BLaER1 treated with 17β-estradiol and CSF1 and Interleukin-3, amounts not matched to agents 10 nM and 100 nM (cell line): Measurements from ENCODE around the gene DDR2.
"Not testable (repeated sequence)": the region's sequence is repeated elsewhere in the genome, so short reads cannot be mapped to it uniquely, and the experiment has no call there.

ENCODE experiments used
- H3K27ac ChIP-seq, 11 experiments: shearing (Covaris generic); formaldehyde crosslinking; 2 replicates each; pipeline ENCODE4 v1.8.1; 2022
- H3K27me3 ChIP-seq, 11 experiments: shearing (Covaris generic); formaldehyde crosslinking; 2 replicates each; pipeline ENCODE4 v1.8.1; 2022
- H3K36me3 ChIP-seq, 11 experiments: shearing (Covaris generic); formaldehyde crosslinking; 2 replicates each; pipeline ENCODE4 v1.8.1; 2022
- H3K4me1 ChIP-seq, 10 experiments: shearing (Covaris generic); formaldehyde crosslinking; 2 replicates each; pipeline ENCODE4 v1.8.1; 2022
- H3K4me2 ChIP-seq, 11 experiments: shearing (Covaris generic); formaldehyde crosslinking; 2 replicates each; pipeline ENCODE4 v1.8.1; 2022
- H3K4me3 ChIP-seq, 10 experiments: shearing (Covaris generic); formaldehyde crosslinking; 2 replicates each; pipeline ENCODE4 v1.8.1; 2022
- H3K9ac ChIP-seq, 11 experiments: shearing (Covaris generic); formaldehyde crosslinking; 2 replicates each; pipeline ENCODE4 v1.8.1; 2022
- H3K9me3 ChIP-seq, 11 experiments: shearing (Covaris generic); formaldehyde crosslinking; replicated peaks in 1 of 11; 2 replicates each; pipeline ENCODE4 v1.8.1; 2022
- H4K20me1 ChIP-seq, 11 experiments: shearing (Covaris generic); formaldehyde crosslinking; 2 replicates each; pipeline ENCODE4 v1.8.1; 2022
- Cebpa-rat ChIP-seq, 11 experiments: shearing (Covaris generic); IDR thresholded peaks; 2 replicates each; pipeline ENCODE4 v1.8.1; 2022

The DDR2 gene

DNA sequence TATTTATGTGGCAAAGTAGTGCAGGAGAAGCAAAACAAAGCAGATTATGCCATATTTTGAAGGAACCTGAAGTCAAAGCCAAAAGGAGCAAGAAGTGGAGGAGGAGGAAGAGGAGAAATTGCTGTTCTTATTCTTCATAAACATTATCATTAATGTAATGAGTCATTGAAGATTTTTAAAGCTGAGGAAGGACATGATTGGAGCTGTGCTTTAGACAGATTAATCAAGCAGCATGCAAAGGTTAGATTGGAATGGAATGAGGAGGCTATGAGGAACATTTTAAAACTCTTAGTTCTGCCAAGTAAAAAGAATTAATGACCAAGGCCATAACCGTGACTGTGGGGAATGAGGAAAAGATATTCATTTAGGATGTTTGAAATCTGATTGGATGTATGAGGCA is 125.2 kb downstream of the DDR2 start:
- no peaks in the 10 kb centered on the region for H4K20me1 ChIP-seq
- H3K27ac ChIP-seq, result no peak overlapping the region
- no peak overlapping the region for H3K9ac ChIP-seq
- H3K27me3 ChIP-seq, result no peaks in the 10 kb centered on the region
- no peak overlapping the region for H3K4me3 ChIP-seq
- H3K9me3 ChIP-seq, result no peaks in the 10 kb centered on the region
- peaks cover 0 to 11% (median 6%) of the 10 kb centered on the region in 10 experiments; a peak in 10 of 20 replicates for H3K4me1 ChIP-seq
- H3K36me3 ChIP-seq, result no peaks in the 10 kb centered on the region
- no peak for TF ChIP-seq Cebpa-rat (IDR thresholded peaks at IDR 0.05)
- no peak overlapping the region for H3K4me2 ChIP-seq

GRCh38 chr1:162765788-162766187 is 133.5 kb downstream of the DDR2 start:
- H3K4me2 ChIP-seq, result no peak overlapping the region
- no peaks in the 10 kb centered on the region for H3K27me3 ChIP-seq
- H3K4me1 ChIP-seq, result no peaks in the 10 kb centered on the region
- no peaks in the 10 kb centered on the region for H3K9me3 ChIP-seq
- no peaks in the 10 kb centered on the region for H3K36me3 ChIP-seq
- no peak overlapping the region for H3K9ac ChIP-seq
- no peak overlapping the region for H3K4me3 ChIP-seq
- no peak for TF ChIP-seq Cebpa-rat (IDR thresholded peaks at IDR 0.05)
- H4K20me1 ChIP-seq, result no peaks in the 10 kb centered on the region
- H3K27ac ChIP-seq, result no peak overlapping the region

DNA sequence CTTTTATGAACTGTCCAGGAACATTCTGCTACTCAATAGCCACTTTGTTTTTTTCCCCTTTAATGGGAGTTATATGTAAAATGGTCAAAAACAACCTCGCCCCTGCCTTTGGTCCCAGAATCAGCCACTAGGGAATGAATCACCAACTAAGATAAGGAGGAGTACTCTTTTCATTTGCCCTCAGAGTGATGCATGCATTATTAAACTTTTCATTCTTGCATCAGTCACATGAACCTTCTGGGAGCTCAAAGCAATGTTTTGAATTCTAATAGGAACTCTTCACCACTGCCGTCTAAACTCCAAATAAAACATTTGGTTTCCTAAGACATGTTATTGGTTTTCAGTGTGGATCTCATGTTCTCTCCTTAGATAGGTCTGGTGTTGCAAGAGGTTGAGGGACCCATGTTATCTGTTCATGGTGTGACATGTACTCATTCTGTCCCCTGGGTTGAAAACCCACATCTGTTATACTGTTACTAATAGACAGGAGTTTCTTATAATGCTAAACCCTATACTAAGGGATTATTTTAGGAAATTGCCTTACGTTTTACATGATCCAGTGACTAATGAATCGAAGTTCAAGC is 140.4 kb downstream of the DDR2 start:
- Histone ChIP-seq H3K4me1 (no peaks in the 10 kb centered on the region), H3K9me3 (no peaks in the 10 kb centered on the region), H3K27ac (no peak overlapping the region), H3K36me3 (no peaks in the 10 kb centered on the region), H3K27me3 (no peaks in the 10 kb centered on the region), H3K4me3 (no peak overlapping the region), H3K9ac (no peak overlapping the region), H3K4me2 (no peak overlapping the region), H4K20me1 (no peaks in the 10 kb centered on the region)
- no peak for TF ChIP-seq Cebpa-rat (IDR thresholded peaks at IDR 0.05)

- Histone ChIP-seq H3K9ac (no peak overlapping the region), H3K27me3 (no peaks in the 10 kb centered on the region), H3K4me3 (no peak overlapping the region), H4K20me1 (no peaks in the 10 kb centered on the region), H3K36me3 (no peaks in the 10 kb centered on the region), H3K9me3 (no peaks in the 10 kb centered on the region), H3K4me2 (no peak overlapping the region), H3K27ac (no peak overlapping the region), H3K4me1 (no peaks in the 10 kb centered on the region)
- no peak for TF ChIP-seq Cebpa-rat (IDR thresholded peaks at IDR 0.05)
Observed at GRCh38 chr1:162774007-162774406, 141.7 kb downstream of the DDR2 start.

- H4K20me1 ChIP-seq, result no peaks in the 10 kb centered on the region
- no peak overlapping the region for H3K27ac ChIP-seq
- no peak overlapping the region for H3K9ac ChIP-seq
- no peaks in the 10 kb centered on the region for H3K4me1 ChIP-seq
- no peaks in the 10 kb centered on the region for H3K27me3 ChIP-seq
- H3K4me2 ChIP-seq, result no peak overlapping the region
- H3K4me3 ChIP-seq, result no peak overlapping the region
- H3K9me3 ChIP-seq, result no peaks in the 10 kb centered on the region
- no peaks in the 10 kb centered on the region for H3K36me3 ChIP-seq
- no peak for TF ChIP-seq Cebpa-rat (IDR thresholded peaks at IDR 0.05)
Observed at GRCh38 chr1:162779043-162779442, 146.8 kb downstream of the DDR2 start.

- Histone ChIP-seq H3K4me2 (no peak overlapping the region), H3K9ac (no peak overlapping the region), H3K4me1 (no peaks in the 10 kb centered on the region), H3K4me3 (no peak overlapping the region), H3K27me3 (no peaks in the 10 kb centered on the region), H4K20me1 (no peaks in the 10 kb centered on the region), H3K36me3 (no peaks in the 10 kb centered on the region), H3K9me3 (no peaks in the 10 kb centered on the region), H3K27ac (no peak overlapping the region)
- no peak for TF ChIP-seq Cebpa-rat (IDR thresholded peaks at IDR 0.05)
Observed at GRCh38 chr1:162782671-162783070, 150.4 kb downstream of the DDR2 start.

DNA sequence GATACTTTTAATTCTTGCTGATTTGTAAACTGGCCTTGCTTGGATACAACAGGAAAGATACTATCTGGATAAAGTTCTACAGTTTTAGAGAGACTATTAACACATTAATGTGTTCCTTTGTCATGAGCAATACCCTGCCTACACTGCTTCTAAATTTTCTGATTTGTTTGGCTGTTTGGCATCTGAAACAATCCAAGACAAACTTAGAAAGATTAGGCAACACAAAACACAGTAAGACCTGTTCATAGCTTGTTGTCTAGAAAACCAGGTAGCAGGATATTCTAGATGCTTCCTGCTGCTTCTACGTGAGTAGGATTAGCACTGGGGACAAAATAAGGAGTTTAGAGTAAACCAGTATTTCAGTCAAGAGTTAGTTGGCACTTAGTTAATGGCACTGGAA is 152.7 kb downstream of the DDR2 start:
- not testable (repeated sequence) for H3K27ac ChIP-seq, H3K4me1 ChIP-seq, H3K9me3 ChIP-seq, H3K9ac ChIP-seq, H3K4me2 ChIP-seq, H3K27me3 ChIP-seq, H3K4me3 ChIP-seq, H4K20me1 ChIP-seq, H3K36me3 ChIP-seq

GRCh38 chr1:162788783-162789182 is 156.5 kb downstream of the DDR2 start:
- H3K36me3 ChIP-seq, result peaks cover 0 to 13% (median 5%) of the 10 kb centered on the region in 11 experiments; a peak in 12 of 22 replicates
- H4K20me1 ChIP-seq, H3K4me2 ChIP-seq, H3K4me1 ChIP-seq, H3K27me3 ChIP-seq, H3K9ac ChIP-seq, H3K4me3 ChIP-seq, H3K27ac ChIP-seq, H3K9me3 ChIP-seq: not testable (repeated sequence)

GRCh38 chr1:162790303-162790984 is 158.2 kb downstream of the DDR2 start, which contains the start of gene HSD17B7:
HSD17B7 (plus strand) TSS chr1:162790702; CDS start chr1:162790801, 99 bp downstream.
- peak in 3 of 11 experiments; percentile 19 to 40 (median 37); a peak in 1 of 22 replicates for TF ChIP-seq Cebpa-rat (IDR thresholded peaks at IDR 0.05)

GRCh38 chr1:162790985-162791357 is 158.7 kb downstream of the DDR2 start:
- not testable (repeated sequence) for H4K20me1 ChIP-seq, H3K9me3 ChIP-seq, H3K4me1 ChIP-seq, H3K27me3 ChIP-seq
- Histone ChIP-seq H3K4me2 (peak overlapping the region; percentile 36 to 59 (median 48); a peak in 14 of 22 replicates), H3K27ac (peak overlapping the region in 9 of 11 experiments; percentile 40 to 70 (median 56); a peak in 13 of 22 replicates), H3K36me3 (peaks cover 0 to 16% (median 6%) of the 10 kb centered on the region in 11 experiments; a peak in 12 of 22 replicates), H3K9ac (peak overlapping the region; percentile 52 to 73 (median 66); a peak in 18 of 22 replicates), H3K4me3 (peak overlapping the region; percentile 54 to 71 (median 64))

More at GRCh38 chr1:162790303-162790984, 158.2 kb downstream of the DDR2 start, which contains the start of gene HSD17B7:
- peak within 1 kb of the TSS; percentile 61 to 80 (median 71) for H3K4me2 ChIP-seq
- peaks cover 0 to 16% (median 6%) of the 10 kb centered on the region in 11 experiments; a peak in 12 of 22 replicates for H3K36me3 ChIP-seq
- H3K4me1 ChIP-seq, H4K20me1 ChIP-seq, H3K9me3 ChIP-seq, H3K27me3 ChIP-seq: not testable (repeated sequence)
- H3K9ac ChIP-seq, result peak within 1 kb of the TSS; percentile 52 to 73 (median 66); a peak in 18 of 22 replicates
- peak within 1 kb of the TSS; percentile 12 to 70 (median 55); a peak in 14 of 22 replicates for H3K27ac ChIP-seq
- peak within 1 kb of the TSS; percentile 54 to 71 (median 64) for H3K4me3 ChIP-seq

GRCh38 chr1:162794284-162794683 is 162.0 kb downstream of the DDR2 start:
- not testable (repeated sequence) for H4K20me1 ChIP-seq, H3K9me3 ChIP-seq, H3K9ac ChIP-seq, H3K4me1 ChIP-seq, H3K27me3 ChIP-seq, H3K4me2 ChIP-seq, H3K27ac ChIP-seq, H3K4me3 ChIP-seq
- H3K36me3 ChIP-seq, result peaks cover 9 to 36% (median 18%) of the 10 kb centered on the region in 11 experiments; a peak in 20 of 22 replicates

DNA sequence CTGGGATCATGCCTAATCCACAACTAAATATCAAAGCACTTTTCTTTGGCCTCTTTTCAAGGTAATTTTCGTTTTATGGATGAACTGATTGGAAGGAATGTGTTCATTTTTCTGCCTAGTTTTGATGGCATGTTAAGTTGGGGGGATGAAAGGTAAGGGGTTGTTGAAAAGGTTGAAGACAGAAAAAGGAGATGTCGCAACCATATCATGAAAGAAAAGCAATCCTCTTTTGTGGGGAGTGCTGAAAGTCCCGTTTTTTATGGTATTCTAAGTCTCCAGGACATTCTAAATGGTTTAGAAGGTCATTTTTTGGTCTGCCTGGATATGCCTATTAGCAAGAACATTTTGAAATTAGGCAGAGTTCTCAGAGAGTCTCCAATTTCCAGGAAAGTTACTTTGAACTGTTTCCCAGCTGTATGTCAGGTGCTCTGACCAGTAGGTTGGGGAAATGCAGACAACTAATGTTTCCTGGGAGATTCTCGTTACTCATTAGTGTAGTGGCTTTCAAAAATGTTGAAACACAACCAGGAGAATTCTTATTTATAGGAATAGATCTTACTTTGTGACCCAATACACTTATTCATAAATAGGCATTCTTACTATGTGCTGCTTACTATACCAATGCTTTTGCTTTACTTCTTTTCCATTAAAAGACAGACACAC is 164.5 kb downstream of the DDR2 start:
- H3K4me2 ChIP-seq, H4K20me1 ChIP-seq, H3K4me1 ChIP-seq, H3K27ac ChIP-seq, H3K9ac ChIP-seq, H3K4me3 ChIP-seq, H3K27me3 ChIP-seq, H3K9me3 ChIP-seq: not testable (repeated sequence)
- H3K36me3 ChIP-seq, result peaks cover 22 to 57% (median 35%) of the 10 kb centered on the region in 11 experiments
